Measurements from ENCODE around the gene DCLK3.

The DCLK3 gene

GRCh38 chr3:36662626-36663025, 101.7 kb downstream of the DCLK3 start:
- DNase-seq (ENCODE audit: low read depth in 1 of 2, low spot score in 1 of 2) = no peak
- TF ChIP-seq GABPA (IDR thresholded peaks at IDR 0.05; ENCODE audit: low read depth) (no peak), REST (IDR thresholded peaks at IDR 0.05; ENCODE audit: insufficient replicate concordance, low read depth) (no peak), POLR2AphosphoS5 (IDR thresholded peaks at IDR 0.05; ENCODE audit: low read depth) (no peak), SPI1 (IDR thresholded peaks at IDR 0.05; ENCODE audit: borderline replicate concordance, low read depth) (no peak), CTCF (IDR thresholded peaks at IDR 0.05; ENCODE audit: insufficient read depth, low read length) (no peak)
- no peak overlapping the region for H3K4me3 ChIP-seq (replicated peaks; ENCODE audit: insufficient read depth, low read length)
- H3K27me3 ChIP-seq (ENCODE audit: insufficient read depth, poor library complexity, severe bottlenecking) = no peaks in the 10 kb centered on the region
- no peak overlapping the region for H3K27ac ChIP-seq (replicated peaks)
